Measurements from ENCODE around the gene ICOS. TPM values are rescaled to one million over a fixed set of nuclear protein-coding genes. Genes with fewer than 3 reads are reported as not detected.
"Not testable (repeated sequence)": the region's sequence is repeated elsewhere in the genome, so short reads cannot be mapped to it uniquely, and the experiment has no call there.

The ICOS gene
- total and polyA plus RNA-seq, 2 of the 8 experiments (the other 6 are each of a cell fraction or from before 2014, with no cell fraction given), result not detected

DNA sequence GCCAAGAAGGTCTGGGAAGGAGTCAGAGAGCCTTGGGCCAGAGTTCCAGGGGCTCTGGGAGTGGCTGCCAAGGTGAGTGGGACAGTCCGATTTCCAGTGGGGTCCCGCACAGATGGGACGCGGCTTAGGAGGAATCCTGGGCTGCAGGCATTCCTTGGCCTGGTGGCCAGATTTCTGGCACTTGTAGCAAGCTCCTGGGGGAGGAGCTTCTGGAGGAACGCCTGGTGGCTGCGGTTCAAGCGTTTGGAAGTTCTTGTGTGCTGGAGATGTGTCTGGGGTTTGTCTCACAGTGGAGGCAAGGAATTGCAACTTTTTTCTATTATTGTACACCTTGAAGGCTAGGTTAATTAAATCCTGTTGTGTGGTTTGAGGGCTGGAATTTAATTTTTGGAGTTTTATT is 28.6 kb downstream of the ICOS start:
- DNase-seq (ENCODE audit: low read depth in 1 of 2, low spot score in 2 of 2); H4K91ac ChIP-seq (replicated peaks; ENCODE audit: insufficient read length, low read length); H3K23me2 ChIP-seq (ENCODE audit: low read depth, low read length); H2BK120ac ChIP-seq (replicated peaks; ENCODE audit: low read depth, low read length); H3K14ac ChIP-seq (ENCODE audit: insufficient read length); H3K27me3 ChIP-seq (replicated peaks in 1 of 4; ENCODE audit: control insufficient read depth in 3 of 4, extremely low read depth in 1 of 4, insufficient read depth in 3 of 4, low read length in 3 of 4); H3K9me3 ChIP-seq (ENCODE audit: insufficient read depth in 2 of 2, low read depth in 1 of 2, low read length in 1 of 2); H2AFZ ChIP-seq (ENCODE audit: low read length); H4K20me1 ChIP-seq (replicated peaks in 1 of 2; ENCODE audit: control insufficient read depth in 1 of 2, insufficient read depth in 2 of 2, low read length in 2 of 2); H3K18ac ChIP-seq (ENCODE audit: extremely low read depth, low read length); H4K5ac ChIP-seq (ENCODE audit: insufficient read length, low read depth, low read length); H3K9ac ChIP-seq (replicated peaks in 1 of 4; ENCODE audit: extremely low read depth in 1 of 4, low read depth in 3 of 4, low read length in 3 of 4); H2AK5ac ChIP-seq (ENCODE audit: low read depth, low read length); POLR2A ChIA-PET (ENCODE audit: partially characterized antibody); H3K79me1 ChIP-seq (ENCODE audit: low read depth, low read length); H3K79me2 ChIP-seq (ENCODE audit: control insufficient read depth in 1 of 2, insufficient read depth in 2 of 2, low read length in 2 of 2); H3K56ac ChIP-seq (replicated peaks; ENCODE audit: insufficient read length, low read depth, low read length); H3K4ac ChIP-seq (replicated peaks; ENCODE audit: insufficient read length, low read depth, low read length); H3K4me1 ChIP-seq (replicated peaks in 1 of 4; ENCODE audit: control insufficient read depth in 3 of 4, insufficient read depth in 4 of 4, low read length in 3 of 4); H3K23ac ChIP-seq (ENCODE audit: insufficient read length); H4K8ac ChIP-seq (ENCODE audit: extremely low read depth, insufficient read depth, low read length); FAIRE-seq; H3K4me3 ChIP-seq (ENCODE audit: extremely low read depth in 1 of 4, insufficient read depth in 2 of 4, low read depth in 3 of 4, low read length in 4 of 4); H2BK5ac ChIP-seq (ENCODE audit: low read depth, low read length); CTCF ChIA-PET (ENCODE audit: partially characterized antibody); H2BK12ac ChIP-seq (ENCODE audit: low read depth, low read length); H3K27ac ChIP-seq (ENCODE audit: low read depth, low read length); H2BK20ac ChIP-seq (ENCODE audit: low read length); H2BK15ac ChIP-seq (ENCODE audit: low read length); H3K36me3 ChIP-seq (ENCODE audit: control insufficient read depth in 2 of 4, insufficient read depth in 4 of 4, low read length in 3 of 4); H3K4me2 ChIP-seq (ENCODE audit: insufficient read depth in 1 of 2, low read depth in 2 of 2, low read length in 2 of 2): not testable (repeated sequence)
- 92% methylated on average over 7 of the region's 7 CpGs; no CpG with 5 or more reads in 1 of the 2 experiments for WGBS, 2 experiments (ENCODE audit: extremely low coverage in 1 of 2, insufficient coverage in 1 of 2, insufficient read length in 1 of 2, insufficient replicate concordance in 2 of 2, low coverage in 1 of 2, low lambda C conversion rate in 2 of 2, missing lambda C conversion rate in 1 of 2)

Data from H1 (cell line).